Measurements from ENCODE around the gene MFAP3. TPM values are rescaled to one million over a fixed set of nuclear protein-coding genes. Genes with fewer than 3 reads are reported as not detected.

Gene MFAP3
- total RNA-seq, 1 donor from 2014 or later = 39.0 TPM

- TF ChIP-seq, protein P1, sequence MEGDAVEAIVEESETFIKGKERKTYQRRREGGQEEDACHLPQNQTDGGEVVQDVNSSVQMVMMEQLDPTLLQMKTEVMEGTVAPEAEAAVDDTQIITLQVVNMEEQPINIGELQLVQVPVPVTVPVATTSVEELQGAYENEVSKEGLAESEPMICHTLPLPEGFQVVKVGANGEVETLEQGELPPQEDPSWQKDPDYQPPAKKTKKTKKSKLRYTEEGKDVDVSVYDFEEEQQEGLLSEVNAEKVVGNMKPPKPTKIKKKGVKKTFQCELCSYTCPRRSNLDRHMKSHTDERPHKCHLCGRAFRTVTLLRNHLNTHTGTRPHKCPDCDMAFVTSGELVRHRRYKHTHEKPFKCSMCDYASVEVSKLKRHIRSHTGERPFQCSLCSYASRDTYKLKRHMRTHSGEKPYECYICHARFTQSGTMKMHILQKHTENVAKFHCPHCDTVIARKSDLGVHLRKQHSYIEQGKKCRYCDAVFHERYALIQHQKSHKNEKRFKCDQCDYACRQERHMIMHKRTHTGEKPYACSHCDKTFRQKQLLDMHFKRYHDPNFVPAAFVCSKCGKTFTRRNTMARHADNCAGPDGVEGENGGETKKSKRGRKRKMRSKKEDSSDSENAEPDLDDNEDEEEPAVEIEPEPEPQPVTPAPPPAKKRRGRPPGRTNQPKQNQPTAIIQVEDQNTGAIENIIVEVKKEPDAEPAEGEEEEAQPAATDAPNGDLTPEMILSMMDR (conservative IDR thresholded peaks at IDR 0.05) = no peak
- H3K27me3 Mint-ChIP-seq (ENCODE audit: low read depth) = peaks cover 14% of the 10 kb centered on the region
- no peaks in the 10 kb centered on the region for H3K9me3 Mint-ChIP-seq
- no peak overlapping the region for H3K4me3 Mint-ChIP-seq
- no peaks in the 10 kb centered on the region for H3K36me3 Mint-ChIP-seq (ENCODE audit: low read depth)
- H3K4me1 Mint-ChIP-seq = no peaks in the 10 kb centered on the region
- no peak for DNase-seq (ENCODE audit: low read depth, low spot score)
- H3K27ac Mint-ChIP-seq (ENCODE audit: unreplicated experiment) = no peak overlapping the region
Measured at GRCh38 chr5:154097031-154097430, 58.3 kb downstream of the MFAP3 start.

DNA sequence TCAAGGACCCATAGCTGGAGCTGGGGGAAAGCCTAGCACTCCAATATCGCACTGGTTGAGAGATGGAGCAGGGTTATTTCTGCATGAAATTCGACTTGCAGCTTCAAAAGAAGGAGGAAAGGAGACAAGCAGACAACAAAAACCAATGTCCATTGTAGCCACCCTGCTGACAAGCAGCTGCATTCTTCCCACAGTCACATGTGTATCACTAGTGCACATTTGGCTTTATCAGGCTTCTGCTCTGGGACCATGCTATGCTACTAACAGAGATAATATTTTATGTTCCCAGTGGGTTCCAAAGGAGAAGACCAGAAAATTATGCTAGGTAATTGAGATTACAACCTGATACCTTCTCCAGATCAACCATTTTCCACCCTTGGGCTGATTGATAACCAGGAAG lies 59.7 kb downstream of the MFAP3 start:
- DNase-seq (ENCODE audit: low read depth, low spot score) = no peak
- H3K36me3 Mint-ChIP-seq (ENCODE audit: low read depth) = no peaks in the 10 kb centered on the region
- peaks cover 10% of the 10 kb centered on the region for H3K27me3 Mint-ChIP-seq (ENCODE audit: low read depth)
- no peaks in the 10 kb centered on the region for H3K9me3 Mint-ChIP-seq
- H3K4me1 Mint-ChIP-seq = no peaks in the 10 kb centered on the region
- no peak overlapping the region for H3K27ac Mint-ChIP-seq (ENCODE audit: unreplicated experiment)
- no peak overlapping the region for H3K4me3 Mint-ChIP-seq
- TF ChIP-seq, protein P1 (conservative IDR thresholded peaks at IDR 0.05) = no peak

DNA sequence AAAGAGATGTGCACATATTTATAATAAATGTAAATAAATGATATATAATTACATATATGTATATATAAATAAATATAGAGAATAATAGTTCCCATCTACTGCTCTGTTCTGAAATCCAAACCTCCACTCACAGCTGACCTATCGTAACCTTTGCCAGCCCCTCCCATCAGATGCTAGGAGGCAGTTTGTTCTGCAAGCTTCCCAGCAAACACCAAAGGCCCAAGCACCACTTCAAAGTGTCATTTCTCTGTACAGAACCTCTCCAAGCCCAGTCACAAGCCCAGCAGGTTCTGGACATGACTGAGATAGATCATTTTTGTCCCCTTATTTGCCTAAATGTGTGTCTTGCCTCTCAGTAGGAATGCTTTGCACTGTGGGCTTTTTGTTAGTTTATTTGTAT lies 62.4 kb downstream of the MFAP3 start:
- Mint-ChIP-seq H3K27me3 (ENCODE audit: low read depth) (no peaks in the 10 kb centered on the region), H3K4me1 (no peaks in the 10 kb centered on the region), H3K27ac (ENCODE audit: unreplicated experiment) (no peak overlapping the region), H3K4me3 (no peak overlapping the region), H3K9me3 (no peaks in the 10 kb centered on the region), H3K36me3 (ENCODE audit: low read depth) (no peaks in the 10 kb centered on the region)
- DNase-seq (ENCODE audit: low read depth, low spot score) = no peak
- TF ChIP-seq, protein P1 (conservative IDR thresholded peaks at IDR 0.05) = no peak

GRCh38 chr5:154103233-154103632 lies 64.5 kb downstream of the MFAP3 start:
- Mint-ChIP-seq H3K9me3 (no peaks in the 10 kb centered on the region), H3K36me3 (ENCODE audit: low read depth) (no peaks in the 10 kb centered on the region), H3K4me3 (no peak overlapping the region), H3K27me3 (ENCODE audit: low read depth) (peaks cover 2% of the 10 kb centered on the region), H3K27ac (ENCODE audit: unreplicated experiment) (no peak overlapping the region), H3K4me1 (peaks cover 12% of the 10 kb centered on the region)
- TF ChIP-seq, protein P1 (conservative IDR thresholded peaks at IDR 0.05) = no peak
- no peak for DNase-seq (ENCODE audit: low read depth, low spot score)

Other genes with a start within 250 kb of the MFAP3 start
- gene FAM114A2, start 57 bp upstream of the MFAP3 start, total RNA-seq = 23.5 and 32.4 TPM in 2 replicates
- gene GALNT10, start 151.8 kb downstream of the MFAP3 start, total RNA-seq = 39.8 and 42.3 TPM in 2 replicates